ENCODE measurements around the gene PNP.

The PNP gene

GRCh38 chr14:20455355-20456300 lies 13.6 kb upstream of the PNP start:
- DNase-seq, result peak; percentile 40

GRCh38 chr14:20456971-20457370 lies 12.2 kb upstream of the PNP start:
- no peak for DNase-seq

GRCh38 chr14:20458031-20458789 lies 11.0 kb upstream of the PNP start:
- DNase-seq, result no peak

DNA sequence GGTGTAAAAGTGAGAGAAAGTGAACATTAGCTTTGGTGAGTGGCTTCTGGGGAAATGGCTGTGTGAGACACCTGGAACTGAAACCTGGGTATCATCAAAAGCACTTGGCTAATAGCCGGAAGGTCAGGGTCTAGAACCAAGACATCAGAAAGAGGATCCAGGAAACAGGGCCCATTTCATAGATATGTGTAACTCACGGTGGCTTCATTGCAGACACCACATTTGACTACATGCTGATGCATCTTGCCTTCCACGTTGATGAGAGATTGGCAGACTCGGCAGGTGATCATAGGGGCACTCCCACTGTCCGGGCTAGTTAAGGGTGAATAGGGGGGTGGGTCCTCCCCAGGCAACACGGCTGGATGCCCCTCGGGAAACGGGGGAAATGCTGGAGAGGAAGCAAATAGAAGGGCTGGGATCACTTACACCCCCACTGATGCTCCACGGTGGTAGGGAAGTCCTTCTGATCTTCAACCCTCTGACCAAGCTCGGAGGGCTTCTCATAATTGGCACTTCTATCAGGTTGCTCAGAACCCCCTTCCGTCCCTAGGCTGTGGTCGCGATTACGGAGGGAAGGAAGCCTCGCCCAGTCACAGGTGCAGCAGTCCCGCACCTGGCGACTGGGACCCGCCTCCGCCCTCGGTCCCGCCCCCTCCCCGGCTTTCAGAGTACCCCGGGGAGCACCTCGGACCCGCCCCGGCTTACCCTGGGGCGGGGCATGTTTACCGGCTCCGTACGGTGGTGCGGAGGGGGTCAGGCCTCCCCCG lies 8.6 kb upstream of the PNP start:
- no peak for DNase-seq

- DNase-seq, result peak; percentile 70
Measured at GRCh38 chr14:20461225-20462141, 7.7 kb upstream of the PNP start, which contains the start of gene PIP4P1. Gene PIP4P1 (minus strand): TSS chr14:20461434. CDS start chr14:20461325, 109 bp downstream.

GRCh38 chr14:20468764-20469241 lies 403 bp upstream of the PNP start:
- DNase-seq, result no peak

DNA sequence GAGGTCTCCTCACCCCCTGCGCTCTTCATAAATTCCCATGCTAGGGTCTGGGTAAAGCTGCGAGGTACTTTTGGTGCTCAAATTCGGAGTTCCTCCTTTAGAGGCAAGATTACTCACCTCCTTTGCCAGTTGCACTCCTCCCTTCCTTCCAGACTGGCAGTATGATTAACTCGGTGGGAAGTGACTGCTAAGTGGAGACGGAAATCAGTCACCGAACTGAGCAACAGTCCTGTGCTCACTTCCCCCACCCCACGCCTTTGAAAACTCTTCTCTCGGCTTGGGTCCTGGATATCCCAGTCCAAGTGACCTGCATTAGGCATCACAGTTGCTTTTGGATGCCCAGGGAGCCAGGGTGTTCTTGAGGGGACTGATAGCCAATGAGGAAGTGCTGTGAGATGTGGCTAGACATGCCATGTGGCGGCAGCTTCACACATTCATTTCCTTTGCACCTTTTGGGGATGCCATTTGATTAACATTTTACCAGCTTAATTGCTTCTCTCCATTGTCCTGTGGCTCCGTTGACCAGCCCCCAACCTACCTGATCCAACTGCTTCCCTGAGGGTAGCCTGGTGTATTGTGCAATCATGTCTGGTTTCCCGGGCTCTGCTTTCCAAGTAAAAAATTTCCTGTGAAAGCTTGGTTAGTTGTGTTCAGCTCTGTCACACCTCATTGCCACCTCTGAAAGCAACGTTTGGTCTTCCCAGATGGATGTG lies 840 bp downstream of the PNP start:
- no peak for DNase-seq

- no peak for DNase-seq
Measured at GRCh38 chr14:20470603-20470901, 1.3 kb downstream of the PNP start.

GRCh38 chr14:20472536-20473169 lies 3.4 kb downstream of the PNP start:
- DNase-seq, result no peak

GRCh38 chr14:20476776-20477175 lies 7.6 kb downstream of the PNP start:
- DNase-seq, result no peak

GRCh38 chr14:20477211-20477876 lies 8.1 kb downstream of the PNP start:
- no peak for DNase-seq

GRCh38 chr14:20478894-20479293 lies 9.7 kb downstream of the PNP start:
- DNase-seq, result no peak

GRCh38 chr14:20482382-20482781 lies 13.2 kb downstream of the PNP start:
- no peak for DNase-seq

DNA sequence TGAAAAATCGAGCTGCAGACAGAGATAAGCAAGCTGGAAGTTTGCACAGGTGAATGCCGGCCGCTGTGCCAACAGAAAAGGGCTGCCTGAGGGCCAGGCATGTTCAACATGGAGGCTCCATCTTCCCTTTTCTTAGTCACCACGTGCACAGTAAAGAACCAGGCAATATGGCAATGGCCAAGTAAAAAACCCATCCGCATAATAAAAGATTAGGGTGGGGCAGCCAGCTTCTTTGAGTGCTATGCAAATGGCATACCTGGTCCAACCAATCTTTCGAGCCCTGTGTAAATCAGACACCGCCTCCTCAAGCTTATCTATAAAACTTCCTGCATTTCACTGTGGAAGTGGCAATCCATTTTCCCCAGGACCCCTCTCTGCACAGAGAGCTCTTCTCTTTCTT lies 16.7 kb downstream of the PNP start:
- DNase-seq, result no peak

DNA sequence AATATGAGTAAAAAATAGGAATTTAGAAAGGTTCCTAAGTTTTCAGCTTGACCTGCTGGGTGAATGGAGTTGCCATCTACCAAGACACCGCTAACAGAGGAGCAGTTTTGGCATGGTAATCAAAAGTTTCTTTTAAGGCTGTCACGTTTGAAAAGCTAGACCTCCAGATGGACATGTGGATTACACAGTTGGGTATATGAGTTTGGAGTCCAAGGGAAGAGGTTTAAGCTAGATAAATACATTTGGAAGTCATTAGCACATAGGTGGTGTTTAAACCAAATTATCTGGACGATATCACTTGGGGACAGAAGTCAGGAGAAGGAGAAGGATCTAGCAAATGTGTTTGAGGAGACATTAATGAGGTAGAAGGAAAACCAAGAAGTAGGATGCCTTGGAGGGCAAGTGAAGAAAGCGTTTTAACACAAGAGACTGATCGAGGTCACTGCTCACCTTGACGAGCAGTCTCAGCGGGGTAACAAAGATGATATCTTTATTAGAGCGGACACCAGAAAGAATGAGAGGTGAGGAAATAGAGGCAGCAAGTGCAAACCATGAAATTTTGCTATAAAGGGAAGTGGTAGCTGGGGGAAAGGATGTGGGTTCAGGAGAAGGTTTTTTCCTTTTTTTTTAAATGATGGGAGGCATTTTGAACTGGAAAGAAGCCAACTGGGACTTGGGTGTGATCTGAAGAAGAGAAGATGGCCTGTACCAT lies 17.6 kb downstream of the PNP start:
- no peak for DNase-seq

- DNase-seq, result no peak
Measured at GRCh38 chr14:20487396-20487725, 18.2 kb downstream of the PNP start.

- no peak for DNase-seq
Measured at GRCh38 chr14:20489093-20489994, 20.1 kb downstream of the PNP start.

DNA sequence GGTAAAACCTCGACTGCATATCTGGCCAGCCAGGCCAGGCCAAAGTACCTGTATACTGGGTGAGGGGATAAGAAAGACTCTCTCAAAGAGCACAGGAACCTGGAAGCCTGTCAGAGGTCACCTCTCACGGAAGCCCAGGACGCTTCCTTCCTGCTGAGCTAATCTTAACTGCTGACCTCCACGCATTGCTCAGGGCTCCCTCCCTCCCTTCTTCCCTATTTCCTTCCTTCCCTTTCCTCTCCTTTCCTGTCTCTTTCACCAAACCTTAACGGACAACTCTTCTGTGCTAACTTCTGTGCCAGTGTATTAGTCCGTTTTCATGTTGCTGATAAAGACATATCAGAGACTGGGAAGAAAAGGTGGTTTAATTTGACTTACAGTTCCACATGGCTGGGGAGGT lies 21.4 kb downstream of the PNP start:
- no peak for DNase-seq

- no peak for DNase-seq
Measured at GRCh38 chr14:20492486-20492885, 23.3 kb downstream of the PNP start.
